GM12891 (cell line): Measurements from ENCODE around the gene RCOR1.

ENCODE experiments used
- DNase-seq: peaks from one replicate; pipeline ENCODE4 v3.0.0; 2011; ENCODE audit warnings: low spot score; ENCODE audit not compliant: insufficient read length
- FAIRE-seq: peaks from 2 replicates; lab custom pipeline; 2011; peaks lifted over from hg19 to GRCh38; lab: Jason Lieb, UNC
- PAX5 ChIP-seq: IDR thresholded peaks from 2 replicates; pipeline ENCODE4 v1.6.1; 2011; ENCODE audit warnings: low read length, moderate library complexity, mild to moderate bottlenecking; ENCODE audit not compliant: insufficient read depth, severe bottlenecking
- POLR2A ChIP-seq: IDR thresholded peaks from 2 replicates; pipeline ENCODE4 v1.6.1; 2011; ENCODE audit warnings: low read depth, low read length, control low read depth
- POLR2AphosphoS5 ChIP-seq: IDR thresholded peaks from 2 replicates; pipeline ENCODE4 v1.6.1; 2011; ENCODE audit warnings: low read depth, low read length, control low read depth
- POU2F2 ChIP-seq: IDR thresholded peaks from 2 replicates; pipeline ENCODE4 v1.6.1; 2011; ENCODE audit warnings: low read depth, mild to moderate bottlenecking, control low read depth, low read length, moderate library complexity
- SPI1 ChIP-seq: IDR thresholded peaks from 2 replicates; pipeline ENCODE4 v1.6.1; 2011; ENCODE audit warnings: low read depth, low read length, control low read depth
- TAF1 ChIP-seq: IDR thresholded peaks from 2 replicates; pipeline ENCODE4 v1.6.1; 2011; ENCODE audit warnings: low read depth, low read length, control low read depth

The RCOR1 gene

GRCh38 chr14:102749393-102750305, 157.2 kb downstream of the RCOR1 start:
- FAIRE-seq (no peak), DNase-seq (no peak)
- no peak for TF ChIP-seq TAF1
- no peak for TF ChIP-seq PAX5
- no peak for TF ChIP-seq POLR2A
- no peak for TF ChIP-seq POU2F2
- TF ChIP-seq POLR2AphosphoS5: no peak
- TF ChIP-seq SPI1: no peak

- FAIRE-seq (no peak), DNase-seq (no peak)
- no peak for TF ChIP-seq SPI1
Observed at GRCh38 chr14:102750376-102750775, 157.9 kb downstream of the RCOR1 start.

- no peak for FAIRE-seq
- DNase-seq: no peak
- TF ChIP-seq PAX5 (no peak), TAF1 (no peak), POLR2A (no peak), POLR2AphosphoS5 (no peak), SPI1 (no peak), POU2F2 (no peak)
Observed at GRCh38 chr14:102751088-102751487, 158.6 kb downstream of the RCOR1 start.

DNA sequence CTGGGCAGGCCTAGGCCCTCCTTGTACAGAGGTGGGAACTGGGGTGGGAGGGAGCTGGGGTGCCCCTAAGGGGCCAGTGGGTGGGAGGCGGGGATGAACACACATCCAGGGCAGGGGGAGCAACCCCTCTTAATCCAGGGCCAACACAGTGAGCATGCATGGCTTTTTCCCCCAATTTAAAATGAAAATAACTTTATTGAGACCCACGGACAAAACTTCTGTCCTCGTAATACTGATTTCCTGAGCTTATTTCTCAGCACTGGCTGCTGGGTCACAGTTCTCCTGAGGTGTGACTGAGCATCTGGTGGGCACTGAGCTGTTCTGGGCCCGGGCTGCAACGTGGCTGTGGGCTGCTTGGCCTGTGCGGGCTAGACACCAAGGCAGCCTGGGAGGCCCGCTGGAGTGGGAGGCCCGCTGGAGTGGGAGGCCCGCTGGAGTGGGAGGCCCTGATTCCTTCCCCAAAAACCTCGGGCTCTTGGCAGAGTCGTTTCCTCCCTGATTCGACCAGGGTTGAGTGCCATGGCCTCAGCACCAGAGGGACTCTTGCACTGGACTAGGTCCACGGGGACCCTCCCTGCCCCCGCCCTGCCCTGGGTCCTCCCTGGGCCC, 159.9 kb downstream of the RCOR1 start:
- DNase-seq: no peak
- no peak for FAIRE-seq
- TF ChIP-seq POLR2A (no peak), SPI1 (no peak), TAF1 (no peak), POU2F2 (no peak), PAX5 (no peak), POLR2AphosphoS5 (no peak)

- TF ChIP-seq POLR2A (peak; percentile 14; the same call in 1 of the 2 replicates), POU2F2 (0 out of 2 replicates have a peak, but pooled peaks have one; percentile 14), PAX5 (no peak), TAF1 (no peak), POLR2AphosphoS5 (no peak)
- DNase-seq (no peak), FAIRE-seq (peak; percentile 85)
Observed at GRCh38 chr14:102754370-102755262, 162.2 kb downstream of the RCOR1 start.

GRCh38 chr14:102757646-102758045, 165.2 kb downstream of the RCOR1 start:
- peak; percentile 88 for FAIRE-seq
- TF ChIP-seq SPI1 (no peak), POLR2AphosphoS5 (no peak), POLR2A (no peak), POU2F2 (no peak)
- no peak for DNase-seq

DNA sequence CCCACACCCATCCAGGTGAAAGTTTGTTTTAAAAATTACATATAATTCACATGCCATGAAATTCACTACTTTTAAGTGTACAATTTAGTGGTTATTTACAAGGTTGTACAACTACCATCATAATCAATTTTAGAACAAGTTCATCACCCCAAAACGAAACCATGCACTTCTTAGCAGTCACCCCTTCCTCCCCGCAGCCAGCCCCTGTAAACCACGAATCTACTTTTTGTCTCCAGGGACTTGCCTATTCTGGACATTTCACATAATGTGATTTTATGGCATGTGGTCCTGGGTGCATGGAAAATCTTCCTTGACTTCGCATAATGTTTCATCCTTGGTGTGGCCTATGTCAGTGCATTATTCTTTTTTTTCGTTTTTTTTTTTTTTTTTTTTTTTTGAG, 165.6 kb downstream of the RCOR1 start:
- DNase-seq (no peak), FAIRE-seq (no peak)
- TF ChIP-seq SPI1: no peak; the same call in 1 of the 2 replicates
- no peak for TF ChIP-seq PAX5
- TF ChIP-seq POLR2A: no peak
- no peak for TF ChIP-seq POU2F2

GRCh38 chr14:102759456-102760187, 167.2 kb downstream of the RCOR1 start:
- TF ChIP-seq POLR2A (no peak), TAF1 (no peak), SPI1 (no peak), PAX5 (no peak), POU2F2 (no peak), POLR2AphosphoS5 (no peak)
- FAIRE-seq: peak; percentile 75
- DNase-seq: no peak

GRCh38 chr14:102760496-102761193, 168.2 kb downstream of the RCOR1 start:
- TF ChIP-seq TAF1 (no peak), POLR2A (no peak), SPI1 (no peak), POLR2AphosphoS5 (no peak), POU2F2 (no peak), PAX5 (no peak)
- DNase-seq: no peak
- FAIRE-seq: no peak
